ENCODE results near the gene CCNQ.

CCNQ gene

GRCh38 chrX:153624196-153625091, 25.5 kb upstream of the CCNQ start:
- TF ChIP-seq ZFX (IDR thresholded peaks at IDR 0.05) (no peak), CTCF (conservative IDR thresholded peaks at IDR 0.05) (no peak)

GRCh38 chrX:153623310-153624029, 24.5 kb upstream of the CCNQ start:
- H3K27ac ChIP-seq = no peak overlapping the region
- TF ChIP-seq ZFX (IDR thresholded peaks at IDR 0.05) = no peak
- TF ChIP-seq CTCF (conservative IDR thresholded peaks at IDR 0.05) = no peak

More at GRCh38 chrX:153624196-153625091, 25.5 kb upstream of the CCNQ start:
- H3K27ac ChIP-seq = no peak overlapping the region

- TF ChIP-seq ZFX (IDR thresholded peaks at IDR 0.05) (no peak), CTCF (conservative IDR thresholded peaks at IDR 0.05) (no peak)
- no peak overlapping the region for H3K27ac ChIP-seq
Observed at GRCh38 chrX:153622661-153623309, 23.8 kb upstream of the CCNQ start.

- no peak overlapping the region for H3K27ac ChIP-seq
- TF ChIP-seq ZFX (IDR thresholded peaks at IDR 0.05) = no peak
- TF ChIP-seq CTCF (conservative IDR thresholded peaks at IDR 0.05) = no peak
Observed at GRCh38 chrX:153621949-153622598, 23.1 kb upstream of the CCNQ start.

- TF ChIP-seq ZFX (IDR thresholded peaks at IDR 0.05) (no peak), CTCF (conservative IDR thresholded peaks at IDR 0.05) (no peak)
Observed at GRCh38 chrX:153620576-153620975, 21.6 kb upstream of the CCNQ start.

GRCh38 chrX:153614818-153615217, 15.9 kb upstream of the CCNQ start:
- H3K27ac ChIP-seq = no peak overlapping the region
- TF ChIP-seq CTCF (conservative IDR thresholded peaks at IDR 0.05) (no peak), ZFX (IDR thresholded peaks at IDR 0.05) (no peak)

More at GRCh38 chrX:153620576-153620975, 21.6 kb upstream of the CCNQ start:
- no peak overlapping the region for H3K27ac ChIP-seq
